ENCODE data around the gene ZNF444. TPM values are rescaled to one million over a fixed set of nuclear protein-coding genes. Genes with fewer than 3 reads are reported as not detected.
"Not testable (repeated sequence)": the region's sequence is repeated elsewhere in the genome, so short reads cannot be mapped to it uniquely, and the experiment has no call there.

The ZNF444 gene
- total RNA-seq, 1 experiment from 2014 or later: 92.2 TPM

- H3K36me3 ChIP-seq (ENCODE audit: control insufficient read depth, insufficient read depth, low read length): peaks cover 4% of the 10 kb centered on the region
- DNase-seq: no peak
- ChIA-PET CTCF (no interaction called here), POLR2A (no interaction called here)
- H3K4me1 ChIP-seq: no peaks in the 10 kb centered on the region
- H3K4me3 Mint-ChIP-seq (ENCODE audit: unreplicated experiment): no peak overlapping the region
- H3K4me1 Mint-ChIP-seq (ENCODE audit: low read depth, unreplicated experiment): no peaks in the 10 kb centered on the region
- no peak overlapping the region for H3K4me3 ChIP-seq (ENCODE audit: low read depth, low read length)
- no peak for TF ChIP-seq CTCF (IDR thresholded peaks at IDR 0.05; ENCODE audit: insufficient read depth in 1 of 2, low read depth in 1 of 2, low read length in 1 of 2, severe bottlenecking in 1 of 2, unreplicated experiment in 1 of 2)
- no peaks in the 10 kb centered on the region for H3K9me3 ChIP-seq
- H3K9me3 Mint-ChIP-seq (ENCODE audit: unreplicated experiment): no peaks in the 10 kb centered on the region
- no peak overlapping the region for H3K27ac Mint-ChIP-seq (ENCODE audit: unreplicated experiment)
- no peaks in the 10 kb centered on the region for H3K27me3 Mint-ChIP-seq (ENCODE audit: insufficient read depth, unreplicated experiment)
- H3K27me3 ChIP-seq (replicated peaks; ENCODE audit: control insufficient read depth, insufficient read depth, low read length): no peaks in the 10 kb centered on the region
- intact Hi-C loops (cut with micrococcal nuclease; ENCODE audit: unreplicated experiment): no loop called here
- no TSS peak for BruUV-seq (replicated peaks)
- peaks cover 83% of the 10 kb centered on the region for H3K36me3 Mint-ChIP-seq (ENCODE audit: insufficient read depth, unreplicated experiment)
Measured at GRCh38 chr19:56097306-56097705, 43.8 kb upstream of the ZNF444 start.

- ChIA-PET POLR2A (no interaction called here), CTCF (no interaction called here)
- Mint-ChIP-seq H3K9me3 (ENCODE audit: unreplicated experiment) (no peaks in the 10 kb centered on the region), H3K36me3 (ENCODE audit: insufficient read depth, unreplicated experiment) (peaks cover 81% of the 10 kb centered on the region), H3K4me3 (ENCODE audit: unreplicated experiment) (no peak overlapping the region), H3K4me1 (ENCODE audit: low read depth, unreplicated experiment) (no peaks in the 10 kb centered on the region), H3K27me3 (ENCODE audit: insufficient read depth, unreplicated experiment) (no peaks in the 10 kb centered on the region), H3K27ac (ENCODE audit: unreplicated experiment) (no peak overlapping the region)
- Histone ChIP-seq H3K4me1 (no peaks in the 10 kb centered on the region), H3K27me3 (replicated peaks; ENCODE audit: control insufficient read depth, insufficient read depth, low read length) (no peaks in the 10 kb centered on the region), H3K4me3 (ENCODE audit: low read depth, low read length) (no peak overlapping the region), H3K9me3 (no peaks in the 10 kb centered on the region), H3K36me3 (ENCODE audit: control insufficient read depth, insufficient read depth, low read length) (peaks cover 4% of the 10 kb centered on the region)
- no peak for DNase-seq
- intact Hi-C loops (cut with micrococcal nuclease; ENCODE audit: unreplicated experiment): no loop called here
- TF ChIP-seq CTCF (IDR thresholded peaks at IDR 0.05; ENCODE audit: insufficient read depth in 1 of 2, low read depth in 1 of 2, low read length in 1 of 2, severe bottlenecking in 1 of 2, unreplicated experiment in 1 of 2): no peak
- BruUV-seq (replicated peaks): no TSS peak
Measured at GRCh38 chr19:56097776-56098175, 43.3 kb upstream of the ZNF444 start.

- H3K9me3 ChIP-seq; BruUV-seq (replicated peaks); H3K9me3 Mint-ChIP-seq (ENCODE audit: unreplicated experiment); H3K27ac Mint-ChIP-seq (ENCODE audit: unreplicated experiment); H3K27me3 Mint-ChIP-seq (ENCODE audit: insufficient read depth, unreplicated experiment); CTCF ChIA-PET; POLR2A ChIA-PET; H3K4me1 Mint-ChIP-seq (ENCODE audit: low read depth, unreplicated experiment); H3K36me3 ChIP-seq (ENCODE audit: control insufficient read depth, insufficient read depth, low read length); intact Hi-C loops (cut with micrococcal nuclease; ENCODE audit: unreplicated experiment); H3K4me3 ChIP-seq (ENCODE audit: low read depth, low read length); DNase-seq; H3K4me1 ChIP-seq; H3K4me3 Mint-ChIP-seq (ENCODE audit: unreplicated experiment); H3K27me3 ChIP-seq (replicated peaks; ENCODE audit: control insufficient read depth, insufficient read depth, low read length): not testable (repeated sequence)
- peaks cover 78% of the 10 kb centered on the region for H3K36me3 Mint-ChIP-seq (ENCODE audit: insufficient read depth, unreplicated experiment)
Measured at GRCh38 chr19:56098237-56098636, 42.9 kb upstream of the ZNF444 start.

Data from Caco-2 (cell line).